HEK293 (cell line): ENCODE data around the gene PRMT1.

Experiments
- CTCF ChIA-PET: fragments of 350-600 bp; formaldehyde crosslinking; extraction: SDS; loops from one replicate; lab custom pipeline; 2021; ENCODE audit warnings: antibody characterized with exemption; lab: Yijun Ruan, JAX
- POLR2A ChIA-PET: fragments of 300-600 bp; formaldehyde crosslinking; extraction: SDS; loops from one replicate; lab custom pipeline; 2020; ENCODE audit warnings: antibody characterized with exemption, inconsistent platforms; lab: Yijun Ruan, JAX
- H3K27ac ChIP-seq: fragments of 200-500 bp; sonication (Bioruptor generic); 2 replicates; pipeline ENCODE4 v1.5.1; 2014; ENCODE audit warnings: low read depth, low read length, control low read depth, inconsistent platforms; ENCODE audit errors: extremely low read depth
- H3K36me3 ChIP-seq, 2 experiments: fragments of 200-500 bp in 1 of 2; sonication (Bioruptor generic) in 1 of 2; 1 replicate in 1 of 2; 2 replicates in 1 of 2; pipeline ENCODE4 v1.5.1; 2014 to 2017; ENCODE audit warnings: inconsistent platforms in 2 of 2, low read length in 2 of 2; ENCODE audit not compliant: control insufficient read depth in 2 of 2, insufficient read depth in 1 of 2
- H3K4me1 ChIP-seq: fragments of 200-500 bp; sonication (Bioruptor generic); 2 replicates; pipeline ENCODE4 v1.5.1; 2014; ENCODE audit warnings: mild to moderate bottlenecking, low read length, inconsistent platforms; ENCODE audit not compliant: control insufficient read depth, insufficient read depth
- H3K4me3 ChIP-seq: 2 replicates; pipeline ENCODE4 v1.5.1; 2011; ENCODE audit warnings: low read depth, mild to moderate bottlenecking, control low read depth, low read length, moderate library complexity
- H3K9me3 ChIP-seq: fragments of 200-500 bp; sonication (Bioruptor generic); 2 replicates; pipeline ENCODE4 v1.5.1; 2014; ENCODE audit warnings: low read depth, low read length, inconsistent platforms; ENCODE audit not compliant: control insufficient read depth, insufficient read depth
- GLI2 ChIP-seq: fragments of 450-650 bp; formaldehyde crosslinking; IDR thresholded peaks from 2 replicates; pipeline ENCODE4; 2017; ENCODE audit warnings: missing biosample characterization, missing genetic modification characterization, low read depth, borderline replicate concordance
- MYNN ChIP-seq: fragments of 450-650 bp; formaldehyde crosslinking; IDR thresholded peaks from 2 replicates; pipeline ENCODE4 v1.5.1; 2016; ENCODE audit warnings: missing biosample characterization, missing genetic modification characterization, borderline replicate concordance
- PRDM4 ChIP-seq: fragments of 450-650 bp; formaldehyde crosslinking; IDR thresholded peaks from 2 replicates; pipeline ENCODE4 v1.5.1; 2017; ENCODE audit warnings: missing biosample characterization, missing genetic modification characterization
- WT1 ChIP-seq: fragments of 450-650 bp; formaldehyde crosslinking; IDR thresholded peaks from 2 replicates; pipeline ENCODE4 v1.5.1; 2016; ENCODE audit warnings: missing biosample characterization, missing genetic modification characterization
- ZNF138 ChIP-seq: fragments of 450-650 bp; formaldehyde crosslinking; IDR thresholded peaks from 2 replicates; pipeline ENCODE4 v1.5.1; 2016; ENCODE audit warnings: missing biosample characterization, missing genetic modification characterization, borderline replicate concordance
- ZNF174 ChIP-seq: fragments of 450-650 bp; formaldehyde crosslinking; IDR thresholded peaks from 2 replicates; pipeline ENCODE4 v1.5.0; 2017; ENCODE audit warnings: missing biosample characterization, mild to moderate bottlenecking, missing genetic modification characterization
- ZNF223 ChIP-seq: fragments of 450-650 bp; formaldehyde crosslinking; IDR thresholded peaks from 2 replicates; pipeline ENCODE4 v1.5.1; 2016; ENCODE audit warnings: missing biosample characterization, missing genetic modification characterization
- ZNF302 ChIP-seq: fragments of 450-650 bp; formaldehyde crosslinking; IDR thresholded peaks from 2 replicates; pipeline ENCODE4 v1.5.1; 2016; ENCODE audit warnings: missing biosample characterization, missing genetic modification characterization, low read depth
- ZNF335 ChIP-seq: fragments of 450-650 bp; formaldehyde crosslinking; conservative IDR thresholded peaks from 2 replicates; pipeline ENCODE4 v1.5.1; 2016; ENCODE audit warnings: missing biosample characterization, missing genetic modification characterization
- ZNF362 ChIP-seq: fragments of 450-650 bp; formaldehyde crosslinking; IDR thresholded peaks from 2 replicates; pipeline ENCODE4 v1.5.1; 2016; ENCODE audit warnings: missing biosample characterization, missing genetic modification characterization
- ZNF394 ChIP-seq: fragments of 450-650 bp; formaldehyde crosslinking; IDR thresholded peaks from 2 replicates; pipeline ENCODE4 v1.5.1; 2016; ENCODE audit warnings: missing biosample characterization, missing genetic modification characterization, mild to moderate bottlenecking, moderate library complexity, borderline replicate concordance
- ZNF398 ChIP-seq: fragments of 450-650 bp; formaldehyde crosslinking; IDR thresholded peaks from 2 replicates; pipeline ENCODE4 v1.5.1; 2017; ENCODE audit warnings: missing biosample characterization, missing genetic modification characterization
- ZNF510 ChIP-seq: fragments of 450-650 bp; formaldehyde crosslinking; IDR thresholded peaks from 2 replicates; pipeline ENCODE4 v1.5.1; 2018; ENCODE audit warnings: mild to moderate bottlenecking, missing genetic modification characterization, missing biosample characterization; ENCODE audit not compliant: insufficient replicate concordance
- ZNF530 ChIP-seq: fragments of 450-650 bp; formaldehyde crosslinking; IDR thresholded peaks from 2 replicates; pipeline ENCODE4 v1.5.1; 2016; ENCODE audit warnings: low read depth, missing biosample characterization, missing genetic modification characterization
- ZNF585B ChIP-seq: fragments of 450-650 bp; formaldehyde crosslinking; IDR thresholded peaks from 2 replicates; pipeline ENCODE4 v1.5.1; 2016; ENCODE audit warnings: missing biosample characterization, missing genetic modification characterization
- ZNF664 ChIP-seq: fragments of 450-650 bp; formaldehyde crosslinking; IDR thresholded peaks from 2 replicates; pipeline ENCODE4 v1.5.1; 2016; ENCODE audit warnings: missing biosample characterization, missing genetic modification characterization
- TF ChIP-seq, protein P1 (sequence below): fragments of 450-650 bp; formaldehyde crosslinking; IDR thresholded peaks from 2 replicates; pipeline ENCODE4 v1.5.1; 2017; ENCODE audit warnings: missing biosample characterization, mild to moderate bottlenecking, missing genetic modification characterization, moderate library complexity

Gene PRMT1

GRCh38 chr19:49635530-49636232, 41.4 kb upstream of the PRMT1 start:
- no peak overlapping the region for H3K27ac ChIP-seq
- H3K36me3 ChIP-seq: no peaks in the 10 kb centered on the region; a peak in 1 of 3 replicates
- H3K9me3 ChIP-seq: no peaks in the 10 kb centered on the region
- TF ChIP-seq ZNF398 (tag by site-specific recombination): no peak
- TF ChIP-seq ZNF362 (tag by site-specific recombination): no peak
- no peak for TF ChIP-seq ZNF174 (tag by site-specific recombination)
- no peak for TF ChIP-seq ZNF335 (tag by site-specific recombination)
- TF ChIP-seq ZNF223: no peak
- no peak for TF ChIP-seq PRDM4 (tag by site-specific recombination)
- TF ChIP-seq, protein P1, sequence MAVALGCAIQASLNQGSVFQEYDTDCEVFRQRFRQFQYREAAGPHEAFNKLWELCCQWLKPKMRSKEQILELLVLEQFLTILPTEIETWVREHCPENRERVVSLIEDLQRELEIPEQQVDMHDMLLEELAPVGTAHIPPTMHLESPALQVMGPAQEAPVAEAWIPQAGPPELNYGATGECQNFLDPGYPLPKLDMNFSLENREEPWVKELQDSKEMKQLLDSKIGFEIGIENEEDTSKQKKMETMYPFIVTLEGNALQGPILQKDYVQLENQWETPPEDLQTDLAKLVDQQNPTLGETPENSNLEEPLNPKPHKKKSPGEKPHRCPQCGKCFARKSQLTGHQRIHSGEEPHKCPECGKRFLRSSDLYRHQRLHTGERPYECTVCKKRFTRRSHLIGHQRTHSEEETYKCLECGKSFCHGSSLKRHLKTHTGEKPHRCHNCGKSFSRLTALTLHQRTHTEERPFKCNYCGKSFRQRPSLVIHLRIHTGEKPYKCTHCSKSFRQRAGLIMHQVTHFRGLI (tag by site-specific recombination): no peak
- no peak for TF ChIP-seq MYNN
- TF ChIP-seq ZNF530 (tag by site-specific recombination): no peak
- no peak for TF ChIP-seq ZNF394
- TF ChIP-seq GLI2 (tag by site-specific recombination): no peak
- no peak for TF ChIP-seq ZNF664 (tag by site-specific recombination)
- no peak for TF ChIP-seq ZNF138 (tag by site-specific recombination)
- TF ChIP-seq WT1 (tag by site-specific recombination): no peak
- no peak for TF ChIP-seq ZNF302 (tag by site-specific recombination)
- TF ChIP-seq ZNF585B (tag by site-specific recombination): no peak
- no peak for TF ChIP-seq ZNF510 (tag by site-specific recombination)
- ChIA-PET CTCF (interaction anchor here (0.6 kb wide), 1 partner anchor 45 kb away, joined by 3 read pairs; no protein-coding TSS in a partner anchor), POLR2A (interaction anchor here (2.0 kb wide), 1 partner anchor 42 kb away, joined by 8 read pairs; no protein-coding TSS in a partner anchor)
- no peak overlapping the region for H3K4me3 ChIP-seq
- H3K4me1 ChIP-seq: peaks cover 20% of the 10 kb centered on the region
